Liver (tissue), 9 donors: Measurements from ENCODE around the gene CELF2. TPM values are rescaled to one million over a fixed set of nuclear protein-coding genes. Genes with fewer than 3 reads are reported as not detected.

ENCODE experiments used
- DNase-seq: peaks from one replicate; pipeline ENCODE4 v3.0.0-alpha.2; 2017; ENCODE audit warnings: low spot score
- H3K27ac ChIP-seq, 2 donors: one replicate each; pipeline ENCODE4 v1.7.0; 2013; ENCODE audit warnings: inconsistent platforms in 2 of 2, low read length in 2 of 2, control low read depth in 1 of 2, low read depth in 1 of 2, mild to moderate bottlenecking in 1 of 2
- H3K27me3 ChIP-seq, 4 donors: one replicate each; pipeline versions ENCODE4 v1.6.1 to v1.7.0; 2013; ENCODE audit warnings: low read length in 3 of 4, inconsistent platforms in 1 of 4, mild to moderate bottlenecking in 1 of 4, moderate library complexity in 1 of 4; ENCODE audit not compliant: control insufficient read depth in 4 of 4, insufficient read depth in 4 of 4
- H3K36me3 ChIP-seq, 4 donors: one replicate each; pipeline versions ENCODE4 v1.6.1 to v1.7.0; 2013; ENCODE audit warnings: low read length in 3 of 4, mild to moderate bottlenecking in 3 of 4, low read depth in 1 of 4, moderate library complexity in 1 of 4; ENCODE audit not compliant: control insufficient read depth in 4 of 4, insufficient read depth in 3 of 4
- H3K4me1 ChIP-seq, 4 donors: one replicate each; pipeline versions ENCODE4 v1.6.1 to v1.7.0; 2013; ENCODE audit warnings: low read length in 3 of 4, mild to moderate bottlenecking in 3 of 4, moderate library complexity in 1 of 4; ENCODE audit not compliant: control insufficient read depth in 4 of 4, insufficient read depth in 4 of 4
- H3K4me3 ChIP-seq, 3 donors: one replicate each; pipeline versions ENCODE4 v1.6.1 to v1.7.0; 2013; ENCODE audit warnings: low read length in 3 of 3, control low read depth in 1 of 3, low read depth in 1 of 3, mild to moderate bottlenecking in 1 of 3
- H3K9ac ChIP-seq, 2 donors: one replicate each; pipeline ENCODE4 v1.7.0; 2013; ENCODE audit warnings: low read length in 2 of 2, mild to moderate bottlenecking in 2 of 2, moderate library complexity in 2 of 2, control low read depth in 1 of 2, low read depth in 1 of 2
- H3K9me3 ChIP-seq, 4 donors: one replicate each; pipeline versions ENCODE4 v1.6.1 to v1.7.0; 2013; ENCODE audit warnings: low read length in 3 of 4; ENCODE audit not compliant: control insufficient read depth in 4 of 4
- EGR1 ChIP-seq, 2 donors: IDR thresholded peaks; 2 replicates each; pipeline ENCODE4 v1.6.1; 2016 to 2018; ENCODE audit warnings: antibody characterized with exemption in 2 of 2, low read depth in 2 of 2
- FOXA1 ChIP-seq: IDR thresholded peaks from 2 replicates; pipeline ENCODE4 v1.6.1; 2016; ENCODE audit warnings: antibody characterized with exemption
- FOXA2 ChIP-seq: IDR thresholded peaks from 2 replicates; pipeline ENCODE4 v1.6.1; 2016; ENCODE audit warnings: antibody characterized with exemption
- HNF4A ChIP-seq, 2 donors: conservative IDR thresholded peaks; 2 replicates each; pipeline ENCODE4 v1.6.1; 2016; ENCODE audit warnings: antibody characterized with exemption in 2 of 2, mild to moderate bottlenecking in 2 of 2
- HNF4G ChIP-seq: IDR thresholded peaks from 2 replicates; pipeline ENCODE4 v1.6.1; 2016; ENCODE audit warnings: antibody characterized with exemption
- JUND ChIP-seq, 2 donors: IDR thresholded peaks; 2 replicates each; pipeline ENCODE4 v1.6.1; 2016; ENCODE audit warnings: antibody characterized with exemption in 2 of 2
- RAD21 ChIP-seq, 2 donors: IDR thresholded peaks; 2 replicates each; pipeline ENCODE4 v1.6.1; 2016; ENCODE audit warnings: antibody characterized with exemption in 2 of 2, mild to moderate bottlenecking in 2 of 2
- RXRA ChIP-seq, 2 donors: IDR thresholded peaks; 2 replicates each; pipeline ENCODE4 v1.6.1; 2017 to 2018; ENCODE audit warnings: antibody characterized with exemption in 2 of 2, mild to moderate bottlenecking in 1 of 2
- SP1 ChIP-seq: IDR thresholded peaks from 2 replicates; pipeline ENCODE4 v1.6.1; 2018; ENCODE audit warnings: antibody characterized with exemption, mild to moderate bottlenecking
- WGBS: extraction: QIAGEN DNeasy Blood & Tissue Kit; methylation state at CpG from one replicate; pipeline ENCODE4 v1.1.7; 2013; 5-methylcytosine and 5-hydroxymethylcytosine counted together
- polyA plus RNA-seq, 2 donors: library from polyadenylated mRNA; stranded (reverse) in 1 of 2; unstranded in 1 of 2; fragments of 200-250 nt in 1 of 2; fragments of >200 nt in 1 of 2; fragmentation: Nextera tagmentation in 1 of 2; extraction: Ambion mirVana in 1 of 2; gene quantifications; one replicate each; pipeline versions ENCODE4 v1.2.1 to v1.2.3, GENCODE V29; 2013 to 2015
- total RNA-seq, 2 donors: library from RNA; depleted of rRNA; stranded (reverse); fragments of >200 nt; gene quantifications; one replicate each; pipeline ENCODE4 v1.2.3, GENCODE V29; 2014
- TF ChIP-seq, protein P1 (sequence below): fragments of 150-350 bp; IDR thresholded peaks from 2 replicates; pipeline ENCODE4 v1.5.1; 2017; ENCODE audit warnings: improper control_type of control experiment, low read depth, low read length; ENCODE audit not compliant: missing input control
- TF ChIP-seq, protein P2 (sequence below): IDR thresholded peaks from 2 replicates; pipeline ENCODE4 v1.6.1; 2016; ENCODE audit warnings: antibody characterized with exemption
- TF ChIP-seq, protein P3 (sequence below): IDR thresholded peaks from 2 replicates; pipeline ENCODE4 v1.6.1; 2016; ENCODE audit warnings: antibody characterized with exemption
- donor health status: healthy.
- donor health status: healthy.
- donor health status: healthy.
- donor health status: healthy.
- donor health status: healthy.

CELF2 gene
- total and polyA plus RNA-seq, 4 donors = 1.4 to 8.5 (median 5.6) TPM

DNA sequence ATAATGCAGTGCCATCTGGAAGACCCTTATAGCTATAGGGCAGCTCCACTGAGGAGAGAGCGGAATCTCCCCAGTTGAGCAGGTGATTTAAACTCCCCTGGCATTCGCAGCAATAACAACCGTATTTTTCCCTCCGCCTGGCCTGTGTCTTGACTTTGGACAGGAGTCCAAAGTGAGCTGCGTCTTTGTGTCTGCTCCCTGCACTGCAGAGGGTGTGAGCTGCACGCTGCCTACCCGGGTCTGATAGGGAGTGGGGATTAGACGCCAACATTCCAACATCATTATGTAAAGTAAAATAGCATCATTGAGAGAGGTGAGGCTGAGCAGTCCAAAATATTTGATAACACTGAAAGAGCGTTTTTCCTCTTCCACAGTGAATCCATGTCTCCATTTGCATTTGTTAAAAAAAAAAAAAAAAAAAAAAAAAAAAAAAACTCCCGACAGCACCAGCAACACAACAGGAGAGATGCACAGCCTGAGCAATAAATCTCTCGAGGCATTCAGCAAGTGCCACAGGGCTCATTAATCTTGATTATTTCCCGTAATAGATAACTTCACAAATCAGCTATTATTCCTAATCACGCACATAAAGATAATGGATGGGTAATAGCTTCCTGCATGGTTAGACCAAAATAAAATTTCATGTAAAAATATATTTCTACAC lies 68.6 kb downstream of the CELF2 start:
- no peak overlapping the region for H3K9ac ChIP-seq
- H3K27me3 ChIP-seq = no peaks in the 10 kb centered on the region
- no peaks in the 10 kb centered on the region for H3K36me3 ChIP-seq
- H3K4me3 ChIP-seq = no peak overlapping the region
- DNase-seq = no peak
- no peak for TF ChIP-seq FOXA2
- no peak for TF ChIP-seq JUND (IDR thresholded peaks at IDR 0.05)
- 66% methylated on average over 13 of the region's 13 CpGs for WGBS
- no peak overlapping the region for H3K27ac ChIP-seq
- peaks cover 0 to 3% (median 0%) of the 10 kb centered on the region in 4 donors for H3K9me3 ChIP-seq
- no peaks in the 10 kb centered on the region for H3K4me1 ChIP-seq

DNA sequence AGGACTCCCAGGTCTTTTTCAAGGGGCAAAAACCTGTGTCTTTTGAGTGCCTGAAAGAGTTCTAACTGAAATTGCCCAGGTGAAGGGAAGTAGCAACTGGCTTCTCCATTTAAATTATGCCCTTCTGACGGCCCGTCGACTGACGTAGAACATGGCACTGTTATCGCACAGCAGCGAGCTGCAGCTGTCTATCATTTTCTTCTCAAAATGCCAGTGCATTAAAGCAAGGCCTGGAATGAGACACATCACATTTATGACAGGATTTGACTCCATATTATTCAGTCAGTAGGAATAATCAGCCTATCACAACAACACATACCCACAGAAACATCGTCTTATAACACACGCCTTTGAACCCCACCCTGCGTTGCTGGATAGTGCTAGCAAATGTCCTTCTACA lies 69.7 kb downstream of the CELF2 start:
- Histone ChIP-seq H3K4me1 (no peaks in the 10 kb centered on the region), H3K27me3 (no peaks in the 10 kb centered on the region), H3K9ac (no peak overlapping the region), H3K4me3 (no peak overlapping the region), H3K36me3 (no peaks in the 10 kb centered on the region), H3K9me3 (peaks cover 0 to 3% (median 0%) of the 10 kb centered on the region in 4 donors), H3K27ac (no peak overlapping the region)
- TF ChIP-seq, protein P1, sequence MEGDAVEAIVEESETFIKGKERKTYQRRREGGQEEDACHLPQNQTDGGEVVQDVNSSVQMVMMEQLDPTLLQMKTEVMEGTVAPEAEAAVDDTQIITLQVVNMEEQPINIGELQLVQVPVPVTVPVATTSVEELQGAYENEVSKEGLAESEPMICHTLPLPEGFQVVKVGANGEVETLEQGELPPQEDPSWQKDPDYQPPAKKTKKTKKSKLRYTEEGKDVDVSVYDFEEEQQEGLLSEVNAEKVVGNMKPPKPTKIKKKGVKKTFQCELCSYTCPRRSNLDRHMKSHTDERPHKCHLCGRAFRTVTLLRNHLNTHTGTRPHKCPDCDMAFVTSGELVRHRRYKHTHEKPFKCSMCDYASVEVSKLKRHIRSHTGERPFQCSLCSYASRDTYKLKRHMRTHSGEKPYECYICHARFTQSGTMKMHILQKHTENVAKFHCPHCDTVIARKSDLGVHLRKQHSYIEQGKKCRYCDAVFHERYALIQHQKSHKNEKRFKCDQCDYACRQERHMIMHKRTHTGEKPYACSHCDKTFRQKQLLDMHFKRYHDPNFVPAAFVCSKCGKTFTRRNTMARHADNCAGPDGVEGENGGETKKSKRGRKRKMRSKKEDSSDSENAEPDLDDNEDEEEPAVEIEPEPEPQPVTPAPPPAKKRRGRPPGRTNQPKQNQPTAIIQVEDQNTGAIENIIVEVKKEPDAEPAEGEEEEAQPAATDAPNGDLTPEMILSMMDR = no peak
- TF ChIP-seq, protein P2, sequence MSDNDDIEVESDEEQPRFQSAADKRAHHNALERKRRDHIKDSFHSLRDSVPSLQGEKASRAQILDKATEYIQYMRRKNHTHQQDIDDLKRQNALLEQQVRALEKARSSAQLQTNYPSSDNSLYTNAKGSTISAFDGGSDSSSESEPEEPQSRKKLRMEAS = no peak
- no peak for TF ChIP-seq EGR1 (IDR thresholded peaks at IDR 0.05; ENCODE audit: low read depth in 2 of 2)
- WGBS = 90% methylated on average over 9 of the region's 9 CpGs
- DNase-seq = no peak

DNA sequence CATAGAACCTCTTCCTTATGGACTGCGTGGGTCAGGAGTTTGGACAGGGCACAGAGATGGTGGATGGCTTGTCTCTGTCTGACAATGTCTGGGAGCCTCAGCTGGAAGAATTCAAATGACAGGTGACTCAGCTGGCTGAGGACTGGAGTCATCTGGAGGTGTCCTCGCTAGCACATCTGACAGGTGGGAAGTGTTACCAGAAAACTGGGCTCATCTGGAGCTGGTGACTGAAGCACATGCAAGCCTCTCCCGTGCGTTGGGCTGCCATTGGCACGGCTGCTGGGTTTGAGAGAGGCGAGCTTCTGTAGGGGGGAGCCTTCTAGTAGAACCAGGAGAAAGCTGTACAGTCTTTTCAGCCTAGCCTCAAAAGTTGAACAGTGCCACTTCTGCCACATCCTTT lies 71.0 kb downstream of the CELF2 start:
- H3K36me3 ChIP-seq = no peaks in the 10 kb centered on the region
- peaks cover 0 to 3% (median 0%) of the 10 kb centered on the region in 4 donors for H3K9me3 ChIP-seq
- H3K27me3 ChIP-seq = no peaks in the 10 kb centered on the region
- no peak overlapping the region for H3K9ac ChIP-seq
- no peak for DNase-seq
- H3K27ac ChIP-seq = no peak overlapping the region
- H3K4me3 ChIP-seq = no peak overlapping the region
- TF ChIP-seq EGR1 (IDR thresholded peaks at IDR 0.05; ENCODE audit: low read depth in 2 of 2) = no peak
- TF ChIP-seq, protein P2 = no peak
- TF ChIP-seq, protein P3, sequence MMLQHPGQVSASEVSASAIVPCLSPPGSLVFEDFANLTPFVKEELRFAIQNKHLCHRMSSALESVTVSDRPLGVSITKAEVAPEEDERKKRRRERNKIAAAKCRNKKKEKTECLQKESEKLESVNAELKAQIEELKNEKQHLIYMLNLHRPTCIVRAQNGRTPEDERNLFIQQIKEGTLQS = no peak
- TF ChIP-seq RXRA (IDR thresholded peaks at IDR 0.05) = no peak
- TF ChIP-seq, protein P1 = no peak
- TF ChIP-seq JUND (IDR thresholded peaks at IDR 0.05) = no peak
- TF ChIP-seq HNF4G = no peak
- TF ChIP-seq SP1 = no peak
- TF ChIP-seq FOXA1 = no peak
- TF ChIP-seq HNF4A (conservative IDR thresholded peaks at IDR 0.05) = no peak
- TF ChIP-seq RAD21 (IDR thresholded peaks at IDR 0.05) = no peak
- 70% methylated on average over 6 of the region's 6 CpGs for WGBS
- no peaks in the 10 kb centered on the region for H3K4me1 ChIP-seq
